ENCODE data around the gene ARRB1.
"Not testable (repeated sequence)": the region's sequence is repeated elsewhere in the genome, so short reads cannot be mapped to it uniquely, and the experiment has no call there.

ARRB1 gene

DNA sequence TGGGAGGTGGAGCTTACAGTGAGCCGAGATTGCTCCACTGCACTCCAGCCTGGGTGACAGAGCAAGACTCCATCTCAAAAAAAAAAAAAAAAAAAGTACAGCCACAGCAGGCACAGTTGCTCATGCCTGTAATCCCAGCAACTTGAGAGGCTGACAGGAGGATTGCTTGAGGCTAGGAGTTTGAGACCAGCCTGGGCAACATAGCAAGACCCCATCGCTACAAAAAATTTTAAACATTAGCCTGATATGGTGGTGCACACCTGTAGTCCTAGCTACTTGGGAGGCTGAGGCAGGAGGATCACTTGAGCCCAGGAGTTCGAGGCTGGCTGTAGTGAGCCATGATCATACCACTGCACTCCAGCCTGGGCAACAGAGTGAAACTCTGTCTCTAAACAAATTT is 76.7 kb downstream of the ARRB1 start:
- DNase-seq (ENCODE audit: low spot score) = not testable (repeated sequence)

DNA sequence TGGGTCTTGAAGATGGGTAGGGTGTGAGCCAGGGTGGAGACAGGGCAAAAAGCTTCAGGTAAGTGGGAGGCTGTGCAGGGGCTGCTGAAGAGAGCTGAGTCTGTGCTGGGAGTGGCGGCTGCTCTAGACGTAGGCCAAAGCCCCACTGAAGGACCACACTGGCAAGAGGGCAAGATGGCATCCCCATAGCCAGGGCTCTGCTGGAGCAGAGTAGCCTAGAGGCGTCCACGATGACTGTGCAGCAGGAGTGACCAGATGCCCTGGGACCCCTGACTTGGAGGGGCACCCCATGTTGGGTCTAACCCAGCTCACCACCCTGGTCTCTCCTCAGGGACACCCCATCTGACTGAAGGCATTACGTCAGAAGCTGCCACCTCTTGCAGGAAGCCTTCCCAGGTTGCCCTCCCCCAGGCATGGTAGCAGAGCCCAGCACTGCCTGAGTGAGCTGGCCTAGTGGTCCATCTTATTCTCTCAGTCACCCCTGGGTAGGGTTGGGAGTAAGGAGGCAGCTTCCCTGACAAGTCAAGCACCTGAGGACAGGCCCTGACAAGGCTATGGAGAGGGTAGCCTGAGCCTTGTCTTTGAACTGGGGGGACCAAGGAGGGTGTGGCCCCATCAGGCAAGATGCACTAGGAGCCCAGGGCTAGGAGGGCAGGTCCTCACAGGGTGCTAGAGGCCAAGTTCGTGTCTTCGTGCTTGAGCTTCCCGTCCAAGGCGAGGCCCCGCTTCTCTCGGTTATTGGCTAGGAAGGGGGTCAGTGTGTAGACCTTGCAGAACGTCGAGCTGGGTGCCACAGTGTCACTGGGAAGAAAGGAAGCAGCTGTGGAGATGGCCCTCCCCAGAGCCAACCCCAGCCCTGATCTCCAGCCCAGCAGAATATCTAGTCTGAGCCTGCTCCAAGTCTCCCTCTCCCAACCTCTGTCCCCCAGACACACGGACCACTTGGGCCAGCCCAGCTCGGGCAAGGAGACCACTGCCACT is 77.8 kb downstream of the ARRB1 start:
- DNase-seq (ENCODE audit: low spot score) = no peak

DNA sequence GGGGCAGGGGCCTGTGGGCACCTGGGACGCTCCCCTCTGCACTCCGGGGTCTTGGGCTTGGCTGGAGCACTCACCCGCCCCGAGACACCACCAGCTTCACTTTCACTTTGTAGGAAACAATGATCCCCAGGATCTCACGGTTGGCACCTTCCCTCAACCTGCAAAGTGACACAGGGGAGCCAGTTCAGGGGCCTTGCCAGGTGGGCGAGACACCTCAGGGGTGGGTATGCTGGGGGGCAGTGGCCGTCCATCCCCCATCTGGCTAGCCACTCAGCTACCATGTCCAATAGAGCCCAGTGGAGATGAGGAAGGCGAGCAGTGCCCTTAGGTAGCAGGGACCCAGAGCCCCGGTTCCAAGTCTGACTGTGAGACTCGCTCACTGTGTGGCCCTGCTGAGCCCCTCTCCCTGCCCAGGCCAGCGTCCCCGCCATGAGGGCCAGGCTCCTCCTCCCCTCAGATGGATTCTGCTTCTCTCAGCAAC is 78.6 kb downstream of the ARRB1 start:
- DNase-seq (ENCODE audit: low spot score) = no peak

DNA sequence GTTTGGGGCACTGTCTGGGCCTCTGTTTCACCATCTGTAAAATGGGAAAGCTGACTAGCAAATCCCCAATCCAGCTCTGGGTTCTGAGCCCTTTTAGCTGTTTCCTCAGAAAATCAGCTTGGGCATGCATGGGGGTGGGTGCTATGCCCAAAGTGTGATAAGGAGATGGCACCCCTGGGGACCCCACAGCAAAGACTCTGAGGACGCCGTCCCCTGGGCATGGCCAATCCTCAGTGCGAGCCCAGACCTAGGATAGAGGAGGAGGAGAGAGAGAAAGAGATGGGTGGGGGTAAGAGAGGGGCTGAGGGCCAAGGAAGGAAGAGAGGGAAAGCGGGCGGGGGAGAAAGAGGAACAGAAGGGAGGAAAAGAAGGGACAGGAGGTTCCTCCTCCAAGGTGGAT is 79.1 kb downstream of the ARRB1 start:
- DNase-seq (ENCODE audit: low spot score) = no peak

DNA sequence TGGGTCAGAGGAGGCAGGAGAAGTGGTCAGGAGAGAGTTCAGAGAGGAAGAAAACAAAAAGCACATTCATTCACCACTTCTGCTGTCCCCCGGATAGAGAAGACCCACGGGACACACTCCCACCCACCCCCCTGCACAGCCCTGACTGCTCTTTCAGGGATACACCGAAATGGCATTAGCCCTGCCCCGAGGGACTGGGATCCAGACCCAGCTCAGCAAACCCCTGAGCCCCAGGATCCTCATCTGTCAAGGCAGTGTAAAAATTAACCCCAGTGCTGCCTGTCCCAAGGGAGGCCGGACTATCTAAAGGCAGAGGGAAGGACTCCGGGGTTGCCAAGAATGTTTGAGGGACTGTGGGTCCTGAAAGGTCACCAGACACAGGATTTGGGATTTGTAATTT is 79.7 kb downstream of the ARRB1 start:
- DNase-seq (ENCODE audit: low spot score) = no peak

DNA sequence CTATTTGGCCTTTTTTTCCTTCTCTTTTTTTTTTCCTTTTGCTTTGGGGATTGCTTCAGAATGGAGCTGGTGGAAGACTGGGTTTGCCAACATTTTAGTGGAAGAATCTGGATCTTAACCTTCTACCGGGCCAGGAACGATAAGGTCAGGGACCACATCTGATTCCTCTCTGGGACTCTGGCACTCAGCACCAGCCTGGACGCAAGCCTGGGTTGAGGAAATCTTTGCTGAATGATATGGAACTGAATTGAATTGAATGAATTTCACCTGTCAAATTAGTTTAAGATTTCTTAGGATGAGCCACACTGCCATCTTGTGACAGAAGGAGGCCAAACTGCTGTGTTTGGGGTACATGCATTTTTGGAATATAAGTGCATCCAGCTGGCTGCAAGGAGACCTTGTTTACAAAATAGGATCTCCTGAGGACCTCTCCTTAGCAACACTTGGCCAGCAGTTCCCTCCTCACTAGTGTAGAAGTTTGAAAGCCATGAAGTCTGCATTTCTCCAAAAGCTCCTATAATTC is 80.5 kb downstream of the ARRB1 start:
- no peak for DNase-seq (ENCODE audit: low spot score)

DNA sequence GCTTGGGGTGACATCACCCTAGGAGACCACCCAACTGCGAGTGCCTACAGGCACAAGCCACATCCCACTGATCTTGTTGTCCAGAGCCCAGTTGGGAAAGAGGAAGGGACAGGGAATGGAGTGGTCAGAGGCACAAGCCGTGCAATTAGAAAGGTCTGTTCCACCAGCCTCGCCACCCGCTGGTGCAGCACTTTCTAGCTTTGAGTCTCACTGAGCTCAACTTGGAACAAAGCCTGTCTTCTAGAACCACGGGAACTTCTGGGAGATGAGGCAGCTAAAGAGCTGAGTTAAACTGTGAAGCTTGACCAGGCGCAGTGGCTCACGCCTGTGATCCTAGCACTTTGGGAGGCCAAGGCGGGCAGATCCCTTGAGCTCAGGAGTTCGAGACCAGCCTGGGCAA is 81.6 kb downstream of the ARRB1 start:
- no peak for DNase-seq (ENCODE audit: low spot score)

DNA sequence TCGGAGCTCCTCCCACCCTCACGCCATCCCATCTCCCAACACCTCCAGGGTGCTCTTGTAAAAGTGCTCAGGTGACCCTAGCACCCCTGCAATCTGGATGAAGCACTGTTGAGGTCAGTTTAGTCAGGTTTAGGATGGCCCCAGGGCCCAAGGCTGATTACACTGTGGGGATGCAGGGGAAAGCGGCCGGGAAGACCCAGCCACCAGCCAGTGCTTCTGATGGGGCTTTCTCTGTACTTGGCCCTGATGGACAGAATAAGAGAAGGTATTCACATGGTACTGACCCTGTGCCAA is 82.1 kb downstream of the ARRB1 start:
- DNase-seq (ENCODE audit: low spot score) = no peak

DNA sequence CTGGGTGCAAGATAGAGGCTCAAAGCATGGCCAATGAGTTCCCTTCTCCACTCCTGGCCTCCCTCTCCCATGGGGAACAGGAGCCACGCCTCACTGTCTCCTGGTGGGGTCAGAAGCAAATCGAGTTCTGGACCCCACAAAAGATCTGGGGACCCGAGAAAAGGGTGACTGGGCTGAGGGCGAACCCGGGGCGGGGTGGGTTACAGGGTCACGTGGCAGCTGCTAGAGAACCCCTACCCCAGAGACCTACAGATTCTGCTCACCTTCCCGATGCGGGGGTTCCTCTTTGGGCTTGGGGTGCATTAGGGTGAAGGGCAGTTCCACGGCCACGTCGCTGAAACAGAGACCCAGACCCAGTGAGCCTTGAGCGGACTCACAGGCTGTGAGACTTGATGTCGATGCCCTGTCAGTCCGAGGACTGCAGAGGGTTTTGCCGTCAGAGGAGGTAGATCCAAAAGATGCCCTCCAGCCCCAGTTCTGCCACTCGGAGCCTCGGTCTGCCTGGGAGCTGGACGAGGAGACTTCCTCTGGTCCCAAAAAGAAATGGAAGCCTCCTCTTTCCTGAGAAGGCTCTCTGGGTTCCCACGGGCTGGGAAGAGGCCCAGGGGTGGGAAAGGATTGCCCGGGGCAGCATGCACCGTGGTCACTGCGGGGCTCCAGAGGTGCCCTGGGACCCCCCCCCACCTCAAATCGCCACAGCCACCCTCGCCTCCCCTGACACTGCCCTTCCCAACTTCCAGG is 82.7 kb downstream of the ARRB1 start:
- DNase-seq (ENCODE audit: low spot score) = no peak

DNA sequence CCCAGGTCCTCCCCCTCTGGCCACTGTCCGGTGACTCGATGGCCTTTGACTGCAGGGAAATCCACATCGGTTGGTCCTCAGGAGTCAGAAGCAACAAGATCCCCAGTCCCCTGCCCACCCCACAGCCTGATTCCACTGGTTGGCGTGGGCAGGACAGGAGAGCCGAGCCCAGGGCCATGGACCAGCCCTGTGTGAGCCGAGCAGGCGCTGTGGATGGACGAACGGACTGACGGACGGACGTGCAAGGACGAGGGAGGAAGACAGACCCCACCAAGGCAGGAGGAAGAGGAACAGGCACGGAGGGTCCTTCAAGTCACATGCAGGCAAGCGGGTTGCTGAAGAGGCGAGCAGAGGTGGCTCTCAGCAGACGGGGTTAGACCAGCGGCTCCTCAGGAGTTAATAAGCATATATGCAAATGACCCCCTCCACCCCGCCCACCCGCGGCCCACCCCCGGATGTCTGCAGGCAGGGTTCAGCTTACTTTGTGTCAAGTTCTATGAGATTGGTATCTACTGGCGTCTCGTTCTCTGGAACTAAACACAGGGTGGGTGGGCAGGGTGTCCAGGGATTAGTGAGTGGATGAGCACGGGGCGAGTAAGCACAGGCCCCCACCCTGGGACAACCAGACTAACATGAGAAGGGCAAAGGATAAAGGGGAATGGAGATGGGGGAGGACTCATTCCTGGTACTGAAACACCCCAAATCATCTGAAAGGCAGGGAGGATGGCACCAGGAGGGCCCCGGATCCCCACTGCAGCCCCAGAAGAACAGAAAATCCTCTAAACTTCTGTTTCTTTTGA is 84.1 kb downstream of the ARRB1 start:
- DNase-seq (ENCODE audit: low spot score) = no peak

DNA sequence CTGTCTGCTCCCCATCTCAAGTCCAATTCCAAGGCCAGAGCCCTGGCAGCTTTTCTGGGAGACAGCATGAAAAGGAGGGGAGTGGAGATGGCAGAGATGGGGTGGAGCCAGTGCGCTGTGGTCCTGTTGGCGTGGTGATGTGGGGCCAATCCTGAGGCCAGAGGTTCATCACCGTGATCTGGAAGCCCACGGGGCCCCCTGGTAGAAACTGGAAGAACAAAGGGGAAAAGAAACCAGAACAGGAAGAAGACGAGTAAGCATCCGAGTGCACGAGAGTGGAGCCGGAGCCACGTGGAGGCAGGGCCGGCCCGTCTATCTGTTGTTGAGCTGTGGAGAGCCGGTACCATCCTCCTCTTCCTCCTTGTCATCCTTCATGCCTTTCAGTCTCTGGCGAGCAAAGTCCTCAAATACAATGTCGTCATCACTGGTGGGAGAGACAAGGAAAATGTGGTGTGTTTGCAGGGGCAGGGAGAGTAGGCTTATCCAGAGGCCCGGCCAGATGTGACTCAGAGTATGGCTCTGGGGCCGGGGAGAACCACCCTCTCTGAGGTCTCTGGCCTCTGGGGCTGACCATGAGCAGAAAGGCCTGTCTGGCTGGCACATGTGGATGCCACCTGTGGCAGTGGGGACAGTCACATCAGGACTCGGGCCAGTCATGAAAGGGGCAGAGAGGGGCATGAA is 85.5 kb downstream of the ARRB1 start:
- peak; percentile 43 for DNase-seq (ENCODE audit: low spot score)

DNA sequence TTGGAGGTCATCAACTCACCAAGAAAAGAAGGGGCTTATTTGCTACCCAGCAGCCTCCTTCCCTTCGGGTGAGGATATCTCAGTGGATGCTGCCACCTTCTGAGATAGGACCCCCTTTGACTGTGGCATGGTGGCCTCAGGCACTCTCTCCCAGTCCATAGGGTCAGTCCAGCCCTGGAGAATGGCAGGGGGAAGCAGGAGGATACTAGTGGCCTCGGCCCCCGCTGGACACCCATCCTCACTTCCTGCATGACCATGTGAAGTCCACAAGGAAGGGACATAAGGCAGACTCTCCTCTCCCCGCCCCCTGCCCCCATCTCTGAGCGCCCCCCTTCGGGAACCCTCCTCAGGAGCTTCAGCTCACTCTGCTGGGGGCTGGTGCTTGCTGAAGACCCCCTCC is 86.5 kb downstream of the ARRB1 start:
- DNase-seq (ENCODE audit: low spot score) = no peak

DNA sequence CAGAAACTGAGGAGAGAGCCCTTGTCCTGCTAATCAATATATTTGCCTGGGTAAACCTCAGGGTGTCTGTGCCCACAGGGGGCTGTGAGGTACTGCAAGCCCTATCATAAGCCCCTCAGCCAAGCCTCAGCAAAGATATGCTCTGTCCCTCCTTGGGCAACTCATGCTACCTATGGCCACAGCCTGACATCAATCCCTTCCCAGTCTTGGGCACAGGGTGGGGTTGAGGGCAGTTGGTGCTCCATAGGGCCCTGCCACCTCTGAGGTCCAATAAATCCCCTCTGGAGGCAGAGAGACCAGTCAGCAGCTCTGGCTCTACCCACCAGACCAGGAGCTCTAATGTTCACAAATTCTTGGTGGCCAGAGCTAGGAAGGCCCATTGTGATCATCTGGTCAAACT is 87.1 kb downstream of the ARRB1 start:
- DNase-seq (ENCODE audit: low spot score) = no peak

DNA sequence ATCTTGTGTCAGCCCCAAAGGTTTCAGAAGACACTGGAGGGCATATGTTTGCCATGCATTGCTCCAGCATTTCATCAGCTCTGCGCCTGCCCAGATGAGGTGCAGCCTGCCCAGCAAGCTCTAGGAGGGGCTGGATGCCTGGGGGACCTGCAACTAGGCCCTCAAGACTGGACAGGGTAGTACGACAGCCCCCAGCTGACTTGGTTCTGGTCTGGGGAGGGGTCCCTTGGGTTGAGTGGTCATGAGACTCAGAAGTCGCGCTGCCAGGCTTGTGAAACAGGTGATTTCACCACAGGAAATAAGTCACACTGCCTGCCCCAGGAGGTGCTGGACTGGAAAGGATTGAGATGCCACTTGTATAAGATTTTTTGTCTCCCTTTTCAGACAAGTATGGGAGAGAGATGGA is 87.5 kb downstream of the ARRB1 start:
- peak; percentile 15 for DNase-seq (ENCODE audit: low spot score)

DNA sequence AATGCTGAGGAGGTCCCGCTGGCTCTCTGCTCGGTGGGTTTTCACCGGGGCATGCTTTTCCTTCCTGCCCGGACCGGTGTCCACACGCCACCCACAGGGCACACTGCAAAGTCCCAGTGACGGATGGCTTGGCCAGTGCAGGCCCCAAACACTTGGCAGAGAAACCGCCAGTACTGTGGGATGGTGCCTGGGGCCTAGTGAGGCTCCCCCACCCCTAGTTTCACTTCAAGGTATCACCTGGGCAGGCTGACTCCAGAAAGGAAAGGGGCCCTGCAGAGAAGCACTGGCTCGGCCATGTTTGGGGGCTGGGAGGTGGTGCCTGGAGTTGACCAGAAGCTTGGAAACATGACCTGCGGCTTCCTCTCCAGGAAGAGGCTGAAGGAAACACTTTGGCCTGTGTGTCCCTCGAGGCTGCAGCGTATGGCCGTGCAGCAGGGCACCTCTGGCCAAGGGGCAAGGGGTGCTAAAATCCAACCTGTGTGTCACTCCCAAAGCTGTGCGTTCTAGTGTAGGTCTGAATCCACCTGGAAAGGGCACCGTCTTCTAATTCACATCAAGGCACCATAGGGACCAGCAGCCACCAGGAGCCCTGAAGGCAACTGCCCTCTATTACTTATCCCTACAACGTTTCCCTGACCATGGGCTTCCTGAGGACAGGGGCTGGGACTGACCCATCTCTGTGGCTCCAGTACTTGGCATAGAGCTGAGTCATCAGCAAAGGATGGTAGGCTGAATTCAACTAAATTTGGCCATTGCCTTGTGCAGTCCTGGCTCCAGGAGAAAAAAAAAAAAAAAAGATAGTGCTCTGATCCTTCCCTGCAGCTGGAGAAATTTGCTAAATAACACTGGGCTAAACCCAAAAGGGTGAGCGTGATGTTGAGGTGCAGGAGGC is 88.3 kb downstream of the ARRB1 start:
- DNase-seq (ENCODE audit: low spot score) = no peak

DNA sequence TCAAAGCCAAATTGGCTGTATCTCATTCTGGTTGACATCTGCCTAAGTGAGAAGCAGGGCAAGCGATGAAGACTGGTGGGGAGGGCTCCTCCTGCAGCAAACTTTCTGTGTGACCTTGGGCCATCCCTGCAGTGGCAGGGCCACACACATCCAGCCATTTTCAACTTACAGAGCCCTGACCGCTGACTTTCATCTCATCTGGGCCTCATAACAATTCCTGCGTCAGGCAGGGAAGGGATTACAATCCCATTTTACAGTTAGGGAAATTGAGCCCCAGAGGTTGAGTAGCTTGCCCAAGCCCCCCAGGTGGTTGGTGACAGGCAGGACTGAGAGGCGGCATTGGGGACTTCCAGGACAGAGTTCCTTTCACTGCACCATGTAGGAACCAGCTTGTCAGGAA is 89.0 kb downstream of the ARRB1 start:
- DNase-seq (ENCODE audit: low spot score) = no peak

DNA sequence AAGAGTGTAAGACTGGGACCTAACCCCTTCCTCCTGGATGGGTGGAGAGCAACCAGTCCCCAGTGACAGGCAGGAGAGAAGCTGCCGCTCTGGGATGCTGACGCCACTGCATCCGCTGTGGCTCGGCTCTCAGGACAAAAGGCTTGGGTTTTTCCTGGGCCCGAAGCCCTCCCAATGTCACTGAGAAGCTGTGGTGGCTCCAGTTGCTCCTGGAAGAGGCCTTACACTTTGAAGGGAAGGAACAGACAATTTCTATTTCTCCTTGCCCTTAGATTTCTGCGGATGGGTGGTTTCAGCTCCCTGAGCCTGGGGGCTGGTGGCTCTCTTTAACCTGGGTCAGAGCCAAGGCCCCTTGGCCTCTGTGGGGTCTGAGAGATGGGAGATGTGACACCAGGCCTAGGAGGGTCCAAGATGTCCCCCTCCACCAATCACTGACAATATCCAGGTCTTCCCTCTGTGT is 89.5 kb downstream of the ARRB1 start:
- no peak for DNase-seq (ENCODE audit: low spot score)

DNA sequence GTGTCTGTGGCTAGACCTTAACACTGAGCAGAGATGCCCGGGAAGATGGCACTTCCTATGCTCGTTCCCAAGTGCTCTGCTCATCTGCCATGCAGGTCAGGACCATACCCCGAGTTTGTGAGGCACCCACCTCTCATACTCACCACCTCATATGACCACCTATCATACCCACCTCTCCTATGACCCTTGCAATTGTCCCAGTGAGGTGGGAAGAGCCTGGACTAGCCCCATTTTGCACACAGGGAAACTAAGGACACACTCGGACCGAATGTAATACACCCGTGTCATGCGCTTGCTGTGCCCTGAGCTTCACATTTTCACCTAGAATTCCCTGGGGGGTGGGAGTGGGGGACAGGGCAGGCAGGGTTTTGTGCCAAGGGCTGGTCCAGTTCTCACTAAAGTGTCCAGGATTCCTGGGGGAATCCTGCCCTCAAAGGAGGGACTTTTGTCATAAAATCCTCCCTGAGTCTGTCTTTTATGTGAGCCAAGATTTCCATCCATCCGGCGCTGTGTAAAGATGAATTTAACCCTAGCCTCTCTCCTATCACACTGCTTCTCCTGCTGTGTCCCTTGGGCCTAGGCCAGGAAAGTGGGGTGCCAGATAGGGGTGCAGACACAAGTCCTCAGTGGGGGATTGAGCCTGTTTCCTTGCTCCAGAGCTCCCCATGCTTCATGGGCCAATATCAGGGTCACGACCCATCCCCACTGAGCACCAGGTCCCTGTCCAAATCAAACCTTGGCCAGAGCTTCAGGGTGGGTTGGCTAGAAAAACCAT is 90.9 kb downstream of the ARRB1 start:
- DNase-seq (ENCODE audit: low spot score) = no peak

DNA sequence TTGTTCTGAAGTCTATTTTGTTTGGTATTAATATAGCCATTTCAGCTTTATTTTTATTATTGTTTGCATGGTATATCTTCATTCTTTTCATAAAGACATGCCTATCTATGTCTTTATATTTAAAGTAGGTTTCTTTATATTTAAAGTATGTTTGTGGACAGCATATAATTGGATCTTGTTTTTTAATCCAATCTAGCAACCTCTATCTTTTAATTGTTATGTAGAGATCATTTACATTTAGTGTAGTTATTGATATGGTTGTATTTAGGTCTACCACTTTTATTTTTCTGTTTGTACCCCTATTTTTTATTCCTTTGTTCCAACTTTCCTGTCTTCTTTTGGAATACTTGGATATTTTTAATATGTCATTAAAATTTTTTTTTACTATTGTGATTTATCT is 97.1 kb downstream of the ARRB1 start:
- no peak for DNase-seq (ENCODE audit: low spot score)

DNA sequence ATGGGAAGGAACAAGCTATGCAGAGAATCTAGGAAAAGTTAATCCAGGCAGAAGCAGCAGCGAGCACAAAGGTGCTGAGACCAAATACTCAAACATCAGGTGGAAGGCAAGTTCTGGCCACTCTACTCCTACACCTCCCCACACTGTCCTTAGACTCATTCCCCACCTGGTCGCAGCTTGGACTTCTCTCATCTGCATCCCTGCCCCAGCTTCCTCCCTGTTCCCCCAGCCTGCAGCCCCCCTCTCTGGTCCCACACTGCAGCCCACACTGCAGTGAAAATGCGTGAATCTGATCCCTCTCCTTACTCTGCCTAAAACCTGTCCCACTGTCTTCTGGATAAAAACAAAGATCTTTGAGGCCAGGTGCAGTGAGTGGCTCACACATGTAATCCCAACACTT is 101.8 kb downstream of the ARRB1 start:
- no peak for DNase-seq (ENCODE audit: low spot score)

All from Ammon's horn (tissue), 1 donor.